ENCODE results near the gene CELSR2. TPM values are rescaled to one million over a fixed set of nuclear protein-coding genes. Genes with fewer than 3 reads are reported as not detected.

Gene CELSR2
- polyA plus RNA-seq, 2 of the 4 experiments (the other 2 are of a cell fraction), result 2.5 to 5.9 TPM

DNA sequence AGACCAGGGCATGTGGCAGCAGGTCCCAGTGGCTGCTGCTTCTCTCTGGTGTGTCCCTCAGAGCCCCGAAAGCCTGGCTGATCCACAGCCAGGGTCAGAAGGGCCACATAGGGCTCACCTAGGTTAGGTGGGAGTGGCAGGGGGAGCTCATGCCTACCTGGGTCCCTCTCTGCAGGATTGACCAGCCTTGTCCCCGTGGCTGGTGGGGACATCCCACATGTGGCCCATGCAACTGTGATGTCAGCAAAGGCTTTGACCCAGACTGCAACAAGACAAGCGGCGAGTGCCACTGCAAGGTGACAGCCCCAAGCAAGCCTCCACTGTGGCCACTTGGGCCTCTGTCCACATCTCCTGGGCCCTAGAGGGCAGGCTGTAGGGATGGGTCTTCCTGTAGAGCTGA, 15.7 kb downstream of the CELSR2 start:
- H3K4me3 ChIP-seq, result no peak overlapping the region
- no peak for FAIRE-seq
- POLR2A ChIA-PET, result no interaction called here
- CTCF ChIA-PET, result interaction anchor here (0.5 to 4.1 kb wide), 11 partner anchors 8 to 188 kb away, joined by 3 to 69 read pairs (median 5); partner anchors contain the start of genes PSRC1 and SORT1
- no peak overlapping the region for H3K27ac ChIP-seq
- DNase-seq (ENCODE audit: low read depth in 1 of 2, low spot score in 1 of 2), result no peak
- TF ChIP-seq SREBF2 (IDR thresholded peaks at IDR 0.05) (no peak), RARB (CRISPR knock-in tag; IDR thresholded peaks at IDR 0.05) (no peak), RCOR1 (IDR thresholded peaks at IDR 0.05; ENCODE audit: low read depth, low read length) (no peak), ZSCAN20 (CRISPR knock-in tag; IDR thresholded peaks at IDR 0.05) (no peak), RNF2 (IDR thresholded peaks at IDR 0.05; ENCODE audit: borderline replicate concordance, low read depth) (no peak), BHLHE40 (IDR thresholded peaks at IDR 0.05; ENCODE audit: low read depth, low read length) (no peak), HOXB5 (CRISPR knock-in tag; IDR thresholded peaks at IDR 0.05) (no peak), TFCP2L1 (CRISPR knock-in tag; IDR thresholded peaks at IDR 0.05) (no peak), CHD2 (IDR thresholded peaks at IDR 0.05; ENCODE audit: low read length, partially characterized antibody) (no peak), KDM5A (IDR thresholded peaks at IDR 0.05) (no peak), CBX2 (IDR thresholded peaks at IDR 0.05; ENCODE audit: borderline replicate concordance, low read depth) (no peak), FOSB (CRISPR knock-in tag; IDR thresholded peaks at IDR 0.05) (no peak), HOXA7 (CRISPR knock-in tag; IDR thresholded peaks at IDR 0.05) (no peak), RFX5 (IDR thresholded peaks at IDR 0.05) (no peak), JUNB (IDR thresholded peaks at IDR 0.05) (no peak), KDM1A (IDR thresholded peaks at IDR 0.05; ENCODE audit: low read depth) (no peak), EP300 (IDR thresholded peaks at IDR 0.05) (no peak)
- TF ChIP-seq, protein P1, sequence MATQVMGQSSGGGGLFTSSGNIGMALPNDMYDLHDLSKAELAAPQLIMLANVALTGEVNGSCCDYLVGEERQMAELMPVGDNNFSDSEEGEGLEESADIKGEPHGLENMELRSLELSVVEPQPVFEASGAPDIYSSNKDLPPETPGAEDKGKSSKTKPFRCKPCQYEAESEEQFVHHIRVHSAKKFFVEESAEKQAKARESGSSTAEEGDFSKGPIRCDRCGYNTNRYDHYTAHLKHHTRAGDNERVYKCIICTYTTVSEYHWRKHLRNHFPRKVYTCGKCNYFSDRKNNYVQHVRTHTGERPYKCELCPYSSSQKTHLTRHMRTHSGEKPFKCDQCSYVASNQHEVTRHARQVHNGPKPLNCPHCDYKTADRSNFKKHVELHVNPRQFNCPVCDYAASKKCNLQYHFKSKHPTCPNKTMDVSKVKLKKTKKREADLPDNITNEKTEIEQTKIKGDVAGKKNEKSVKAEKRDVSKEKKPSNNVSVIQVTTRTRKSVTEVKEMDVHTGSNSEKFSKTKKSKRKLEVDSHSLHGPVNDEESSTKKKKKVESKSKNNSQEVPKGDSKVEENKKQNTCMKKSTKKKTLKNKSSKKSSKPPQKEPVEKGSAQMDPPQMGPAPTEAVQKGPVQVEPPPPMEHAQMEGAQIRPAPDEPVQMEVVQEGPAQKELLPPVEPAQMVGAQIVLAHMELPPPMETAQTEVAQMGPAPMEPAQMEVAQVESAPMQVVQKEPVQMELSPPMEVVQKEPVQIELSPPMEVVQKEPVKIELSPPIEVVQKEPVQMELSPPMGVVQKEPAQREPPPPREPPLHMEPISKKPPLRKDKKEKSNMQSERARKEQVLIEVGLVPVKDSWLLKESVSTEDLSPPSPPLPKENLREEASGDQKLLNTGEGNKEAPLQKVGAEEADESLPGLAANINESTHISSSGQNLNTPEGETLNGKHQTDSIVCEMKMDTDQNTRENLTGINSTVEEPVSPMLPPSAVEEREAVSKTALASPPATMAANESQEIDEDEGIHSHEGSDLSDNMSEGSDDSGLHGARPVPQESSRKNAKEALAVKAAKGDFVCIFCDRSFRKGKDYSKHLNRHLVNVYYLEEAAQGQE (IDR thresholded peaks at IDR 0.05), result no peak
- TF ChIP-seq, protein P2, sequence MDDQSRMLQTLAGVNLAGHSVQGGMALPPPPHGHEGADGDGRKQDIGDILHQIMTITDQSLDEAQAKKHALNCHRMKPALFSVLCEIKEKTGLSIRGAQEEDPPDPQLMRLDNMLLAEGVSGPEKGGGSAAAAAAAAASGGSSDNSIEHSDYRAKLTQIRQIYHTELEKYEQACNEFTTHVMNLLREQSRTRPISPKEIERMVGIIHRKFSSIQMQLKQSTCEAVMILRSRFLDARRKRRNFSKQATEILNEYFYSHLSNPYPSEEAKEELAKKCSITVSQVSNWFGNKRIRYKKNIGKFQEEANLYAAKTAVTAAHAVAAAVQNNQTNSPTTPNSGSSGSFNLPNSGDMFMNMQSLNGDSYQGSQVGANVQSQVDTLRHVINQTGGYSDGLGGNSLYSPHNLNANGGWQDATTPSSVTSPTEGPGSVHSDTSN (IDR thresholded peaks at IDR 0.05), result no peak
- H3K4me2 ChIP-seq, result no peak overlapping the region
- no peaks in the 10 kb centered on the region; the same call in 2 of the 3 replicates for H3K4me1 ChIP-seq
- 86% methylated on average over 1 of the region's 4 CpGs for WGBS (ENCODE audit: missing lambda C conversion rate)
- H3K9me3 ChIP-seq, result no peaks in the 10 kb centered on the region
- no peak for ATAC-seq

GRCh38 chr1:109265741-109266330, 16.5 kb downstream of the CELSR2 start:
- Histone ChIP-seq H3K4me1 (no peaks in the 10 kb centered on the region; the same call in 2 of the 3 replicates), H3K4me2 (no peak overlapping the region), H3K27ac (no peak overlapping the region), H3K4me3 (no peak overlapping the region), H3K9me3 (no peaks in the 10 kb centered on the region)
- ChIA-PET CTCF (interaction anchor here (0.8 to 4.1 kb wide), 4 partner anchors 10 to 133 kb away, joined by 3 to 69 read pairs (median 16); partner anchors contain the start of gene SORT1), POLR2A (no interaction called here)
- TF ChIP-seq RFX5 (IDR thresholded peaks at IDR 0.05), result no peak
- no peak for TF ChIP-seq CHD2 (IDR thresholded peaks at IDR 0.05; ENCODE audit: low read length, partially characterized antibody)
- TF ChIP-seq POLR2AphosphoS2 (conservative IDR thresholded peaks at IDR 0.05; ENCODE audit: low read length), result no peak
- no peak for TF ChIP-seq MAZ (IDR thresholded peaks at IDR 0.05; ENCODE audit: borderline replicate concordance, low read depth, low read length)
- no peak for TF ChIP-seq JUNB (IDR thresholded peaks at IDR 0.05)
- TF ChIP-seq TFCP2L1 (CRISPR knock-in tag; IDR thresholded peaks at IDR 0.05), result no peak
- TF ChIP-seq KDM5A (IDR thresholded peaks at IDR 0.05), result no peak
- no peak for TF ChIP-seq HDAC2 (IDR thresholded peaks at IDR 0.05)
- TF ChIP-seq CBX2 (IDR thresholded peaks at IDR 0.05; ENCODE audit: borderline replicate concordance, low read depth), result no peak
- no peak for TF ChIP-seq BCL3 (IDR thresholded peaks at IDR 0.05)
- TF ChIP-seq FOSL2 (IDR thresholded peaks at IDR 0.05), result no peak
- no peak for TF ChIP-seq FOSL2 (CRISPR knock-in tag; IDR thresholded peaks at IDR 0.05)
- TF ChIP-seq FOSB (CRISPR knock-in tag; IDR thresholded peaks at IDR 0.05), result no peak
- ATAC-seq (no peak), DNase-seq (ENCODE audit: low read depth in 1 of 2, low spot score in 1 of 2) (no peak), FAIRE-seq (no peak)
- 96% methylated on average over 9 of the region's 13 CpGs for WGBS (ENCODE audit: missing lambda C conversion rate)

Data from A549 (cell line).